ENCODE data around the gene KISS1R.

Gene KISS1R

DNA sequence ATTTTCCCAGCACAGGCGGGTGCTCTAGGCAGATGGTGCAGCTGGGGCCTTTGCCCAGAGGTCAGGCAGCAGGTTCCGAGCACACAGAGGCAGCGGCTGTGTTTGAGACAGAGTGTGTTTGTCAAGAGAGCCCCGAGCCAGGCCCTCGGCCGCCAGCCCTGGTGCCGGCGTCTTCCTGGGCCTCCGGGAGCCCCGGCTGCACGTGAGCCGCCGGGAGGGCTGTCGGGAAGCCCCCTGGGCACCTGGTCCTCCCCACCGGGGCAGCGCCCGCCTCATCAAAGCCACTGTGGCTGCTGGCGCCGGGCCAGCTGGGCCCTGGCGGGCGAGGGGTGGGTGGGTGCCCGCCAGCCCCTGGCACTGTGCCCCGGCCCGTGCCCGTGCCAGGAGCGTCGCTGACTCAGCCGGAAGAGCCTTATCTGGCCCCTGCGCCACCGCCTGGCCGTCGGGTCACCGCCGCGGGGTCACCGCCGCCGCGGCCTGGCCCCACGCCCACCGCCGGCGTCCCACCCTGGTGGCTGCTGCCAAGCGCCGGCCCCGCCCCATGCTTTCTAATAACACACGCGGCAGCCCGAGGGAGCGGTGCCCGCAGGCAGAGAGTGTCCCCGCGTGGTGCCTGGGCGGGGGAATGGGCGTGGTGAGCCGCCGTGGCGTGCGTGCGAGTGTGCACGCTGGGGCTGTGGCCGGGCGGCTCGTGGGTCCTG, 23.6 kb downstream of the KISS1R start:
- FAIRE-seq: no peak

DNA sequence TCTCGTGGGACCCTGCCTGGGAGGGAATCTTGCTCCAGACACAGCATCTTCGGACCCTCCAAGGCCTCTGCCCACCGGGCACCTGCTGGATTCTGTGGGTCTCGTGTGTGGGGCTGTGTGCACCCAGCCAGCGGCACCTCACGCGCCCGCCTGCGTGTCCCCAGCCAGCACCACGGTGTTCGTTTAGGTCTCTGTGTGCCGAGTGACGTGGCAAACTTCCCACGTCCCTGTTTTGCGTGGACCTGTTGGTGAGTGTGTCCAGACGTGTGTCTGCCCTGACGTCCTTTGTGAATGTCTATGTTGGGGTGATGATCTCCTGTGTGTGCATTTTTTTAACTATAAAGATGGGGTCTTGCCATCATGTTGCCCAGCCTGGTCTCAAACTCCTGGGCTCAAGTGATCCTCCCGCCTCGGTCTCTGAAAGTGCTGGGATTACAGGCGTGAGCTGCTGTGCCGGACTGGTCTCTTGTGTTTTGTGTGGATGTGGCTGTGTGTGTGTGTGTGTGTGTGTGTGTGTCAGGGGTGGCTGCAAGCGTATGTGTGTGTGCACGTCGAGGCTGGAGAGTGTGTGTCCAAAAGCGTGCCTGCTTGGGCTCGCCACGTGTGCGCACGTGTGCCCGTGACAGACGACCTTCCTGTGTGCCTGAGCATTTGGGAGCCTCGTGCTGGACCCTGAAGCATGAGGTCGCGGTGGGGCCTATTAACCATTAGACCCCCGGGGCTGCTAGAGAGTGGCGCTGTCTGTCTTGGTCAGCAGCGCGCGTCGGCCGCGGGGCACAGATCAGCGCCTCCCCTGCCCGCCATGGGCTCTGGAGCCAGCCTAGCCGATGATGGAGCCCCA, 24.4 kb downstream of the KISS1R start:
- FAIRE-seq: no peak

- no peak for FAIRE-seq
These were observed 25.1 kb downstream of the KISS1R start for GRCh38 chr19:942133-942645.

GRCh38 chr19:943551-944170, 26.5 kb downstream of the KISS1R start:
- no peak for FAIRE-seq

GRCh38 chr19:944171-944567, 27.0 kb downstream of the KISS1R start:
- no peak for FAIRE-seq

DNA sequence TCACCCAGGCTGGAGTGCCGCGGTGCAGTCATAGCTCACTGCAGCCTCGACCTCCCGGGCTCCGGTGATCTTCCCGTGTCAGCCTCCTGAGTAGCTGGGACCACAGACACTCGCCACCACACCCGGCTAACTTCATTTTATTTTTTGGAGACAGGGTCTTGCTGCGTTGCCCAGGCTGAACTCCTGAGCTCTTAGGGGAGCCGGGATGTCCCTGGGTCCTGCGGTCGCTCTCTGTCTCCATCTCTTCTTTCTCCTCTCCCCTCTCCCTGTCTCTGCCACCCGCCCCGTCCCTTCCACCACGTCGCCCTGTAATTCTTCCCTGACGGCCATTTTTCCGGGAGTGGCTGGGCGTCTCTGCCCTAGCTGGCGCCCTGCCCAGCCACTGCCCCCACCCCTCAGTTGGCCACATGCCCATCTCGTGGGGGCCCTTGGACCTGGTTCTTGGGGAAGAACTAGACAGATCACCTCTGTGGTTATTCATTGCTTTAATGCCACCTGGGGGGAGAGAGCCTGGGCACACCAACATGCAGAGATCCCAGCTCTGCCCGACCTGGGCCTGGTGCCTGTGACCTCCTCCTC, 27.6 kb downstream of the KISS1R start:
- FAIRE-seq: no peak

DNA sequence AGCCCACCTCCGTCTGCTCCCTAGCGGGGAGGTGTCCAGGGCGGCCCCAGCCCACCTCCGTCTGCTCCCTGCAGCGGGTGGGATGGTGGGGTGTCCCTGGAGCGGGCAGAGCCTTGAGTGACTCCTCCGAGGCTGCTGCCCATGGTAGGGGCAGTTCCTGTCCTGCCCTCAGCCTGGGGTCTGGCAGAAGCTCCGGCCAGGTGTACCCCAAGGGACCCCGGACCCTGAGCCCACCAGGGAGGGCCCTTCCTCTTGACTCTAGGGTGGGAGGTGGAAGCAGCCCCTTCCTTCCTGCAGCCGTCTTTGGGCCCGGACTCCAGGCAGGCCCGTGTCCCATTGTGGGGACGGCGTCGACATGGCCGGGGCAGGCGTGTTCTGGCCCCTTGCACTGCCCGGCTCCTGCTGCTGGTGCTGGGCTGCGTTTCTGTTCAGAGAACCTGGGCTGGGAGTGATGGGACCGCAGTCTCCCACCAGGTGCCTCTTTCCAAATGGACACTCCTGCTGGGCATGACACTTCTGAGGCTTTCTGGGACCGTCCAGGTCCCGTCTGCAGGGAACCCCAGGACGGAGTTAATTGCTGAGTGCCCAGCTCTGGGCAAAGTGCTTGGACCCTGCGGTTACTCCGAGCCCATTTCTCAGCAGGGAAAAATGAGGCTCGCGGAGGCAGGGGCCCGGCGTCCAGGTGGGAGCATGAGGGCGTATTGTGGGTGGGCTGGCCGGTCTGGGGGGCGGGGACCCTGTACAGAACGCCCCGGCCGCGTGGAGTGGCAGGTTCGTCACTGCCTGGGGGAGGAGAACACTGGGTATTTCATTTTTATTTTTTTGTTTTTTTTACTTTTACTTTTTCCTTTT, 28.5 kb downstream of the KISS1R start:
- no peak for FAIRE-seq

DNA sequence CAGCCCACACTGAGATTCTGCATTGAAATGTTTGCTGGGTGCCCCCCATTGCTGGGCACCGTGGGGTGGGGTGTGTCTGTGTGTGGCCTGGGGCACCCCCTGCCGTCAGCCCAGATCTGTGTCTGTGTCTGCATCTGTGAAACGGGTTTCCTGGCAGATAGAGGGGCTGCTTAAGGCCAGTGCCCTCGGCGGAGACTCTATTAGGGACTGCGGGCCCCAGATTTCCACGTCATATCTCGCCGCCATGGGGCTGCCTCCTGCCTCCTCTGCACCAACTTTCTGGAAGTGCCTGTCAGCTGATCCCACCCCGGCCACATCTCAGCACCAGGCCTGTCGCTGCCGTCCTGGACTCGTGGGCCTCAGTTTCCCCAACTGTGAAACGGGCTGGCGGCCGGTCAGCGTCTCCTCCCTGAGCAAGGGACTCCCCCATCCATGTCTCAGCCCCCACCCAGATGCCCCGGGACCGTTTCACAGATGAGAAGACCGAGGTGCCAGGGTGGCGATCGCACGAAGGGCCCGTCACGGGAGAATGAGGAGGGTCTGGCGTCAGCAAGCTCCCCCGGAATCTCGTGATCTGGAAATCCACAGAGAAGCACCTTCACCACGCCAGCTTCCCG, 30.1 kb downstream of the KISS1R start:
- no peak for FAIRE-seq

GRCh38 chr19:947707-948539, 30.8 kb downstream of the KISS1R start:
- no peak for FAIRE-seq

DNA sequence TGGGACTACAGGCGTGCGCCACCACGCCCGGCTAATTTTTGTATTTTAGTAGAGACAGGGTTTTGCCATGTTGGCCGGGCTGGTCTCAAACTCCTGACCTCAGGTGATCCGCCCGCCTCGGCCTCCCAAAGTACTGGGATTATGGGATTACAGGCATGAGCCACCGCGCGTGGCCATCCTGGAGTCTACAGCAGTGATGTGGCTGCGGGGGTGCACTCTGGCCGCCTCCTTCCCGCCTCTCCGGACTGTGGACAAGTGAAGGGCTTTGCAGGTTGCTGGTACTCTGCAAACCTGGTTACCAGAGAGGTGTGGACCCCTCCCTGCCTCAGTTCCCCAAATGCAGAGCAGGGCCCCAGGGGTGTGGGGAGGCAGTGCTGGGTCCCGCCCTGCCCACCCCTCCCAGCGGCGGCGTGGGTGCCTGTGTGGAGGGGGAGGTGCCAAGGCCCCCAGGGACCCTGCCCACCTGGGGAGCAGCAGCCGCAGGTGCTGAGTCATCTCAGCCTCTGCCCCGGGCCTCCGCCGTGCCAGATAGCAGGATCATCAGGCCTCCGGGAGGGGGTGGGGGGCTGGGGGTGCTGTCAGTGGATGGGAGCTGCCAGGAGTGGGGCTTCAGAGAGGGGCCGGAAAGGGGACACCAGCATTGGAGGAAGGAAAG, 31.8 kb downstream of the KISS1R start:
- no peak for FAIRE-seq

DNA sequence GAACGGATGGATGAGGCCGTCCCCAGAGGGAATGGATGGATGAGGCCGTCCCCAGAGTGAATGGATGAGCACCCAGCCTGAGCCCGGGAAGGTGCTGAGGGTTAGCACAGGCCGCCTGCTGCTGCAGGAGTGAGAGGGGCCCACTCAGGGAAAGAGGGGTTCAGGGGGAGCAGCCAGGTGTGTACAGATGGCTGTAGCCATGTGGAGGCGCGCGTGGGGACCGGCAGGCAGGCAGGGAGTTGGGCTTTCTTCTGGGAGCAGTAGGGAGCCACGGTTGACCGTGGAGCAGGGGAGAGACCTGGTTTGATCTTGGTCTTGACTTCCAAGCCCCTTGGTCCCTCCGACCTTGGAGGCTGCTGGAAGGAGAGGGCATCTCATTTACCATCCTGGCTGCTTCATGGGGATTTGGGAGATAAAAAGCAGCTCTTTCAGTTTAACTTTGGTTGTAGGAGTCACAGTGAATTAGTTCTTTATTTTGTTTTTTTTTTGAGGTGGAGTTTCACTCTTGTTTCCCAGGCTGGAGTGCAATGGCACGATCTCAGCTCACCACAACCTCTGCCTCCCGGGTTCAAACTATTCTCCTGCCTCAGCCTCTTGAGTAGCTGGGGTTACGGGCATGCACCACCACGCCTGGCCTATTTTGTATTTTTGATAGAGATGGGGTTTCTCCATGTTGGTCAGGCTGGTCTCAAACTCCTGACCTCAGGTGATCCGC, 33.4 kb downstream of the KISS1R start:
- no peak for FAIRE-seq

DNA sequence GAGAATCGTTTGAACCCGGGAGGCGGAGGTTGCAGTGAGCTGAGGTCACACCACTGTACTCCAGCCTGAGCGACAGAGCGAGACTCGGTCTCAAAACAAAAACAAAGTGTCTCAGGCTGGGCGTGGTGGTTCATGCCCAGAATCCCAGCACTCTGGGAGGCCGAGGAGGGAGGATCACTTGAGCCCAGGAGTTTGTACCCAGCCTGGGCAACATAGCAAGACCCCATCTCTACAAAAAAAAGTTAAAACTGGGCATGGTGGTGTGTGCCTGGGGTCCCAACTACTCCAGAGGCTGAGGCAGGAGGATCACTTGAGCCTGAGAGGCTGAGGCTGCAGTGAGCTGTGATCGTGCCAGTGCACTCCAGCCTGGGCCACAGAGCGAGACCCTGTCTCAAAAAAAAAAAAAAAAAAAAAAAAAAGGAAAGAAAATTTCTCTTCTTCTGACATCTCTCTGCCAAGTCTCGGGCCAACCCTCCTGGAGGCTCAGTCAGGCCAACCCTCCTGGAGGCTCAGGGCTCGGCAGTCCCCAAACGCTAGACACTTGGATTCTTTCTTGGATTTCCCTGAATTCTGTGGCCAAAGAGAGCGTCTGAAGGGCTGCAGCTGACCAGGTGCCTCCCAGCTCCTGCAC, 35.0 kb downstream of the KISS1R start:
- no peak for FAIRE-seq

GRCh38 chr19:952680-953444, 35.7 kb downstream of the KISS1R start:
- FAIRE-seq: no peak

DNA sequence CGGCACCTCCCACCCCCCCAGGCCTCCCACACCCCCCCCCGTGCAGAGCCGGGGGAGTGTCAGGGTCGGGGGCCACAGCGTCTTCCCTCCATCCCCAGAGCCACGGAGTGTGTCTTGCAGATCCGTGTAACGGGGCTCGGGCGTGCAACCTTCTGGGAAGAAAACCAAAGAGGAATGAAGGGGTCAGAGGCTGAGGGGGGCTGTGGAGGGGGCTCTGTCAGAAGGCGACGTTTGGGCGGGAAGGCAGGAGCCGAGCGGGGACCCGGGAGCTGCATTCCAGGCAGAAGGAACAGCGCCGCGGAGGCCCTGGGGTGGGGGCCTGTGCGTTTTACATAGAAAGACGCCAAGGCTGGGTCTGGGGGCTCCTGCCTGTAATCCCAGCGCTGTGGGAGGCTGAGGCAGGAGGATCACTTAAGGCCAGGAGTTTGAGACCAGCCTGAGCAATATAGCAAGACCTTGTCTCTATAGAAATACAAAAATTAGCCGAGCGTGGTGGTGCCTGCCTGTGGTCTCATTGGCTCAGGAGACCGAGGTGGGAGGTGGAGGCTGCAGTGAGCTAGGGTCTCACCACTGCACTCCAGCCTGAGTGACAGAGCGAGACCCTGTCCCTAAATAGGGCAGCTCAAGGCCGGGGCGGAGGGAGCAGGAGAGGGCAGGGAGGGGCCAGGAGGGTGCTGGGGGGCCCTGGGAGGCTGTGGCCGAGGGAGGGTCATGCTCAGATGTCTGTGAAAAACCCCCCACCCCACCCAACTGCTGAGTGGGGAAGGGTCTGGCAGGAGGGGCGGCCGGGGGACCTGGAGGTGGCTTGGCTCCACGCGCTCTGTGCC, 36.5 kb downstream of the KISS1R start:
- FAIRE-seq: no peak

DNA sequence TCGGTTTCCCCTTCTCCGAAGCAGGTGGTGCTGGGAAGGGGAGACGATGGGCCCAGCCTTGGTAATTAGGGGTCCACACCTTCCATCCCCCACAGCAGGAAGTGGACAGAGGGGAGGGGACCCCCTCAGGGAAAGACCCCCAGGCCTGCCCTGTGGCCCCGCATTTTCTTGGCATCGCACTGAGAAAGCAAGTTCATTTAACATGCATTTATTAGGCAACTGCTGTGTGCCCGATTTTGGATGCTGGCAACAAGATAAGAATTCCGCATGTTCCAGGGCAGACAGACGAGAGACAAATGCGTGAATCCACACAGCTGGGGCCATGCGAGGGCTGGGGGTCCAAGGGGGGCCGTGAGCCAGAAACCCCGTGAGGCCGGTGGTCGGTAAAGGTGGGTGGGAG, 37.1 kb downstream of the KISS1R start:
- no peak for FAIRE-seq

DNA sequence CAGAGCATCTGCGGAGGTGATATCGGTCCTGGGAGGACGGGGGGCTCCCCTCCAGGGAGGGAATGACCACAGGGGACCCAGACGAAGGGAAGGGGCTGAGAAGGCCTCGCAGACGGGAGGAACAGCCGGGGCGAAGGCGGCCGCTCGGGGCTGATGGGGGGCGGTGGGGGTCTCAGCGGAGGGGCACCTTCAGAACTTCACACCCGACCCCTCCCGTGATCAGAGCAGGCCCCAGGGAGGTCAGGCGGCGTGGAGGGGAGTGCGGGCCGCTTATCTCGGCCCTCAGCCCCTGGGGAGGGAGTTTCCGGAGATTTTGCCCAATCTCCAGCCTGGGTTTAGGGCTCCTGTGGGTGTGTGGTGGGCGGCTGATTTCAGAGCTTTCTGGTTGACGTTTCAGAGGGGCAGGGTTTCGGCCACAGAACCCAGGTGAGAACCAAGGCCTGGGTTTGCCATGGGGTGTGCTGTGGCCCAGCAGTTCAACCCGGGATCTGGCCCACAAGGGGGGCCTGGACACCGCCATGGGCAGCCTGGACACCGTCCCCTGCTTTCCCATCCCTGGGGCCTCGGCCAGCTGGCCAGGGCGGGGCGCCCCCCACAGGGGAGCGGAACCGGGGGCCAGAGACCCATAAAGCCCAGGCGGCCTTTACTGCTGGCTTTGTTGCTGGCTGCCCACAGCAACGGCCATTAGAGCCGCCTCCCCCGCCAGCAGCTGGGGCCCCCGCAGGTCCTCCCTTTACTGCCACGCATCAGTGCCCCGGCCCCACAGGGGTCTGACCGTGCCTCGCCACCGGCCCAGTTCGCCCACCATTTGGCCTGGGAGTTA, 37.8 kb downstream of the KISS1R start:
- no peak for FAIRE-seq
